H1 (cell line): ENCODE measurements around the gene RREB1. TPM values are rescaled to one million over a fixed set of nuclear protein-coding genes. Genes with fewer than 3 reads are reported as not detected.

ENCODE experiments used
- CHD7 ChIP-seq: fragments of 300-600 bp; sonication (generic); IDR thresholded peaks from 2 replicates; pipeline ENCODE4 v1.7.1; 2012; ENCODE audit warnings: low read length, moderate library complexity, mild to moderate bottlenecking, inconsistent platforms; ENCODE audit not compliant: insufficient replicate concordance
- SIRT6 ChIP-seq: IDR thresholded peaks from one replicate; pipeline ENCODE4 v1.7.1; 2012; ENCODE audit warnings: low read length, inconsistent platforms
- YY1 ChIP-seq: IDR thresholded peaks from 2 replicates; pipeline ENCODE4 v1.6.1; 2011; ENCODE audit warnings: low read depth, mild to moderate bottlenecking, low read length
- polyA plus RNA-seq, 7 experiments: library from polyadenylated mRNA; depleted of rRNA in 3 of 7; stranded (reverse) in 5 of 7; unstranded in 2 of 7; fragments of >200 nt in 5 of 7; fragments of 200-250 nt in 2 of 7; gene quantifications; 1 replicate in 5 of 7; 2 replicates in 1 of 7; 4 replicates in 1 of 7; pipeline versions ENCODE4 v1.2.1 to v1.2.3, GENCODE V29; 2011 to 2013; ENCODE audit warnings: missing spikeins in 2 of 7, mixed read lengths in 2 of 7
- total RNA-seq: library from RNA; stranded (reverse); fragmentation: NEBNext Ultra II Directional; extraction: Animal tissue kit (Norgen Biotek cat#: 25700); gene quantifications from 2 replicates; pipeline ENCODE4 v1.2.1, GENCODE V29; 2021

The RREB1 gene
- total and polyA plus RNA-seq, 2 of the 8 experiments (the other 6 are each of a cell fraction or from before 2014, with no cell fraction given) = 3.9 to 34.7 TPM

- TF ChIP-seq CHD7 (no peak), SIRT6 (no peak), YY1 (no peak)
Observed at GRCh38 chr6:7258231-7258763, 150.5 kb downstream of the RREB1 start (continued).
